ENCODE results near the gene CABP7. TPM values are rescaled to one million over a fixed set of nuclear protein-coding genes. Genes with fewer than 3 reads are reported as not detected.

CABP7 gene
- total RNA-seq, 1 experiment from 2014 or later = 0.06 TPM

DNA sequence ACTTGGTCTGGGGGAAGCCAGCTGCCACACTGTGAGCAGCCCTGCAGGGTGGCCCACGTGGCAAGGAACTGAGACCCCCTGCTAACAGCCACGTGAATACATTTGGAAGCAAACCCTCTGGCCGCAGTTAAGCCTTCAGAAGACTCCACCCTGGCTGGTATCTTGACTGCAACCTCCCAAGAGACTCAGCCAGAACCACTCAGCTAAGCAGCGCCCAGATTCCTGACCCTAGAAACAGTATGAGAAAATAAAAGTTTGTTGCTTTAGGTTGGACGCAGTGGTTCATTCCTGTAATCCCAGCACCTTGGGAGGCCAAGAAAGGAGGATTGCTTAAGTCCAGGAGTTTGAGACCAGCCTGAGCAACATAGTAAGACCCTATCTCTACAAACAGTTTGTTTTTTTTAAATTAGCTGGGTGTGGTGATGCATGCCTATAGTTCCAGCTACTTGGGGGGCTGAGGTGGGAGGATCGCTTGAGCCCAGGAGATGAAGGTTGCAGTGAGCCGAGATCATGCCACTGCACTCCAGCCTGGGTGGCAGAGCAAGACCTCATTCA is 38.3 kb downstream of the CABP7 start:
- Histone ChIP-seq H3K27me3 (no peaks in the 10 kb centered on the region), H3K4me3 (no peak overlapping the region)
- DNase-seq = no peak

DNA sequence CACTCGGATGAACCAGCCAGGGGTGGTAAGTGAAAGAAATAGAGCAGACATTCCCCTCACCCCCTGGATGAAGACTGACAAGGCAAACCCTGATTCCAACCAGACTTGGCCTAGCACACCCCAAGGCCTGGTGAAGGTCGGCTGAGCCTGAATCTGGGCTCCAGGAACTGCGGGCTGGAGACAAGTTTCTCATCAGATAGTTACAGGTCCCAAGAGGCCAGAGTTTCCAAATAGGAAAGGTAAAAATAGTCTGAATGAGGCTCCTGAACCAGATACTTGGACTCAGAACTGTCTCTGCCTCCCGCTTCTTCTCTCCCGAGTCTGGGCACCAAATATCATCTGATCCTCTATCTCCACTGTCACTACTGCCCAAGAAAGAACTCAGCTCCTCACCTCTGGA is 39.2 kb downstream of the CABP7 start:
- Histone ChIP-seq H3K27me3 (no peaks in the 10 kb centered on the region), H3K9me3 (replicated peaks) (no peaks in the 10 kb centered on the region), H3K36me3 (no peaks in the 10 kb centered on the region), H3K4me3 (no peak overlapping the region), H3K4me1 (no peaks in the 10 kb centered on the region), H3K27ac (no peak overlapping the region)
- DNase-seq = no peak

More for the DNA sequence above, 38.3 kb downstream of the CABP7 start:
- no peaks in the 10 kb centered on the region for H3K36me3 ChIP-seq
- H3K9me3 ChIP-seq (replicated peaks) = no peaks in the 10 kb centered on the region
- no peak overlapping the region for H3K27ac ChIP-seq
- H3K4me1 ChIP-seq = no peaks in the 10 kb centered on the region

DNA sequence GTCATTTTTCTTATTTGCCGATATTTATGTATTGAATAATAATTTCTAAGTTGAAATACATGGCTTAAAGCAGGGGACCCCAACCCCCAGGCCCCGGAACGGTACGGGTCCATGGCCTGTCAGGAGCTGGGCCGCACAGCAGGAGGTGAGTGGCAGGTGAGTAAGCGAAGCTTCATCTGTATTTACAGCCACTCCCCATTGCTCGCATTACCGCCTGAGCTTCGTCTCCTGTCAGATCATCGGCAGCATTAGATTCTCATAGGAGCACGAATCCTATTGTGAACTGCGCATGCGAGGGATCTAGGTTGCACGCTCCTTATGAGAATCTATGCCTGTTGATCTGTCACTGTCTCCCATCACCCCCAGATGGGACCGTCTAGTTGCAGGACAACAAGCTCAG is 42.5 kb downstream of the CABP7 start:
- Histone ChIP-seq H3K27me3 (no peaks in the 10 kb centered on the region), H3K4me3 (no peak overlapping the region), H3K4me1 (no peaks in the 10 kb centered on the region), H3K27ac (no peak overlapping the region), H3K9me3 (replicated peaks) (no peaks in the 10 kb centered on the region), H3K36me3 (no peaks in the 10 kb centered on the region)
- DNase-seq = no peak

DNA sequence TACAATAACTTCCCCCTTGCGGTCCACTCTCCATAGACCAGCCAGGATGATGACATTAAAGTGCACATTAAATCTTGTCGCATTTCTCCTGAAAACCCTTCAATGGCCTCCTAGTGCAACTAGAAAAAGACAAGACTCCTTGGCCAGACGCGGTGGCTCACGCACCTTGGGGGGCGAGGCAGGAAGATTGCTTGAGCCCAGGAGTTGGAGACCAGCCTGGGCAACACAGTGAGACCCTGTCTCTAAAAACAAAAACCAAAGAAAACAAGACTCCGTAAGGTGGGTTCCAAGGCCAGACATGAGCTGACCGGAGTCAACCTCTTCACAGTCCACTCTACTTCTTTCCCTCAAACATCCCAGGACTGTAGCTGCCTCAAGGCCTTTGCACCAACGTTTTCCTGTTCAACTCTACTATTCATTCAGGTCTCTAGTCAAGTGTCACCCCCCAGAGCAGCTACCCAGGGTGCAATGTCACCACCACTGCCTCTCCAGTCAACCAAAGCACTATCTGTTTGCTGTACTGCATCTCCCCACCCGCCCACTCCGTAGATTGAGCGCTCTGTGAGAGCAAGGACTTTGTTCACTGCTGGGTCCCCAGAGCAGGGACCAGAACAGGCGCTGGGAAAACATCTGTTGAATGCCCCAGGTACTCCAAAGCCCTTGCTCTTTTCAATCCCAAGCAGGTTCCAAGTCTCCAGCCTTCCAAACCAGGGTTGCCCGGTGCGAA is 46.3 kb downstream of the CABP7 start:
- H3K27ac ChIP-seq = peak overlapping the region; percentile 90; the same call in 1 of the 2 replicates
- no peaks in the 10 kb centered on the region for H3K4me1 ChIP-seq
- DNase-seq = no peak
- peaks cover 14% of the 10 kb centered on the region; the same call in 1 of the 2 replicates for H3K36me3 ChIP-seq
- peak overlapping the region; percentile 74 for H3K4me3 ChIP-seq
- no peaks in the 10 kb centered on the region for H3K9me3 ChIP-seq (replicated peaks)
- H3K27me3 ChIP-seq = no peaks in the 10 kb centered on the region

DNA sequence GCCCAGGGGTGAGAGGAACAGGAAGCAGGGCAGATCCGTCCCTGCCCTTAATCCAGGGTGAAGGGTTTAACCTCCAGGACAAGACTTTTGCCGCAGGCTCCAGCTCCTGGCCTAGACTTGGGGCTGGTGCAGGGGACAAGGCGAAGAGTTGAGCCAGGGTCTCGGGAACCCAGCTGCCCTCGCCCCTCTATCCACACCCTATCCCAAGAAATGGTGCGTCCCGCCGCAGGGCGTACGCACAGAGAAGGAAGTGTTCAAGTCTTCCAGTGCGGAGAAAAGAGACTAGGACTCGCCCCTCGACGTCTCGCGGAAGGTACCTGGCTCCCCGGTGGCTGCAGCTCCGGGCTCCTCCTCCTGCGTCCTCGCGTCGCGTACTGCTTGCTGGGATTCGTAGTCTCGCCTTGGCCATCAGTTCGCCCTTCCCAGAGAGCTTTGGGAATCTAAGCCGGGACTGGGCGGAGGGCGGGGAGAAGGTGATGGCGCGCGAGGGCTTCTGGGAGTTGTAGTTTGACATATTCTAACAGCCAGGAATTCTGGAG is 46.9 kb downstream of the CABP7 start, which contains the start of gene ZMAT5:
Gene ZMAT5 (minus strand): TSS at position 376 of the 539 bp plus-strand sequence. CDS start 18,463 bp downstream, outside the sequence.
- no peaks in the 10 kb centered on the region for H3K4me1 ChIP-seq
- no peaks in the 10 kb centered on the region for H3K27me3 ChIP-seq
- peak within 1 kb of the TSS; percentile 74 for H3K4me3 ChIP-seq
- DNase-seq = peak; percentile 96 to 97
- peak within 1 kb of the TSS; percentile 90 for H3K27ac ChIP-seq
- peaks cover 14% of the 10 kb centered on the region; the same call in 1 of the 2 replicates for H3K36me3 ChIP-seq
- H3K9me3 ChIP-seq (replicated peaks) = no peaks in the 10 kb centered on the region

DNA sequence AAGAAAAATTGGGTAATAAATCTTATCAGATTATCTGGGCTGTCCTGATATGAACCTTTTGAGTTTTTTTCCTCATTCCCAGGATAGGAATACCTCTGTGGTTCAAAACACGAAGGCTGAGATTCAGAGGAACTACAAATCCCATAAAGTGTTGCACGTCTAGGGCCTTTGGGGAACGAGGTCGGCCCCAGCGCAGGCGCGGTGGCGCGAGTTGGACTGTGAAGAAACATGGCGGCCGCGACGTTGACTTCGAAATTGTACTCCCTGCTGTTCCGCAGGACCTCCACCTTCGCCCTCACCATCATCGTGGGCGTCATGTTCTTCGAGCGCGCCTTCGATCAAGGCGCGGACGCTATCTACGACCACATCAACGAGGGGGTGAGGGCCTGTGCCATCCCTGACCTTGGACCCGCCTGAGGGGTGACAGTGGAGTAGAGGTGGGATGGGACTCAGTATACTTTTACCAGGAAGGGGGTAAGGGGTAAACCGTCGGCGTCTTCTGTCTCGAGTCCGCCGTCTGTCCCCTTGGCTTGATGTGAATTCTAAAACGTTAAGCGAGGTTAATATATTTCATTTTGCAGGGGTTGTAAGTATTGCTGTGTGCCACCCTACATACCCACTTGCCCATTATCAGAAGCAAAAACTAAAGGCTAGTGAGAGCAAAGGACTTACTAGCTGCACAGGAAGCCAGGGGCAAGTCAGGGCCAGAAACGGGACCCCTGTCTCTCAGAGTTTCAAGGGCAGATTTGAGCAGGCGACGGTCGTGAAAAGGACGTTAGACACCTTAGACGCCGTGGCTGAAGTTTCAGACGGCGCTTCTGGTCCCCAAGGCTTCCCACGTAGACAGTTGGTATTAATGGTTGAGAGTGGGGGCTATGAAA is 47.6 kb downstream of the CABP7 start, which contains the start of gene UQCR10:
Gene UQCR10 (plus strand): TSS at position 199 of the 881 bp plus-strand sequence. CDS start 30 bp downstream, at position 229.
- peaks cover 14% of the 10 kb centered on the region; the same call in 1 of the 2 replicates for H3K36me3 ChIP-seq
- no peaks in the 10 kb centered on the region for H3K9me3 ChIP-seq (replicated peaks)
- peak; percentile 92 to 93 for DNase-seq
- no peaks in the 10 kb centered on the region for H3K27me3 ChIP-seq
- H3K4me3 ChIP-seq = peak within 1 kb of the TSS; percentile 74
- H3K4me1 ChIP-seq = no peaks in the 10 kb centered on the region
- H3K27ac ChIP-seq = peak within 1 kb of the TSS; percentile 90

DNA sequence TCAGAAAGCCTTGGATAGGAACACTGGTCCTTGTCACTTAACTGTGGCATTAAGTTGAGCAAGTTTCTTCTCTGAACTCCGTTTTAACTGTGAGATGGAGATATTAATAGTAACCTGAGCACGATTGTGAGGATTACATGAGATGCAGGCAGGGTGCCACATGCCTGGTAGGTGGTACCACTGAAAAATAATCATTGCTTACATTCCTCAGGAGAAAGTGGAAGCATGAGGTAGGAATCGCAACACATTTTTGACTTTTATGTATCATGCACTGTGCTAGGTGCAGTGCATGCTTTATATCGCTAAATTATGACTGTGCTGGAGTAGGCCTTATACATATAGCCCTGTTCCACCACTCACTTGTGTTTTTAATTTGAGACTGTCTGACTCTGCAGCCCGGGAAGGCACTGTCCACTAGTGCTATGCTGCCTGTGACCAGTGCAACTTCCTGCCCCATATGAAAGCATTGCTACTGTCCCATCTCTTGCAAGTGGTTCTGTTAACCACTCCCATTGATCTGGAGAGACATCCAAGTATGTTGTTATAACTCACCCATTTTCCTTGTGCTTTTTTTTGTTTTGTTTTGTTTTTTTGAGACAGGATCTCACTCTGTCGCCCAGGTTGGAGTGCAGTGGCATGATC is 48.4 kb downstream of the CABP7 start:
- no peaks in the 10 kb centered on the region for H3K4me1 ChIP-seq
- peak overlapping the region; percentile 90; the same call in 1 of the 2 replicates for H3K27ac ChIP-seq
- DNase-seq = no peak

DNA sequence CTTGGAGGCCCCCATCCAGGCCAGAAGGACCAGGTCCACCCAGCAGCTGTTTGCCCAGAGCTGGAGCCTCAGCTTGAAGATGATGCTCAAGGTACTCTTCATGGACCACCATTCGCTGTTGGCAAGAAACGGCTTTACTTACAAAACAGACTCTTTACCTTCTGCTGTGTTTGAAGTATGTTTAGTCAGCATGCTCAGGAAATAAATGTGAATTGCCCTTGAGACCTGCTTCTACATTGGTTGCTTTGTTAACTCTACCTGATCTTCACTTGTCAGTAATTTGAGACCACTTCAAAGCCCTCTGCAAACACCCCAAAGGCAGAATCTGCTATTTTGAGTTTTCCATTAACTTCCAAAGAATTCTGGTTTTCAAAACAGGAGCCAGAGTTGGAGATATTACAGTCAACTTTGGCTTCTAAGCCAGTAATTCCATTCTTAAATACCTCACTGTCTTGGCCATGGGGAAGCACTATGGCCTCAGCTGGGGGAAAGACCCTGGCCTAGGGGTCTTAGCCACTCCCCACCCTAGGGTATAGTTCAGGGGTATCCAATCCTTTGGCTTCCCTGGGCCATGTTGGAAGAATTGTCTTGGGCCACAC is 50.0 kb downstream of the CABP7 start:
- H3K36me3 ChIP-seq = peaks cover 14% of the 10 kb centered on the region; the same call in 1 of the 2 replicates
- no peak for DNase-seq
- H3K4me1 ChIP-seq = no peaks in the 10 kb centered on the region
- H3K27ac ChIP-seq = no peak overlapping the region
- H3K9me3 ChIP-seq (replicated peaks) = no peaks in the 10 kb centered on the region
- H3K27me3 ChIP-seq = no peaks in the 10 kb centered on the region
- no peak overlapping the region for H3K4me3 ChIP-seq

More for the DNA sequence above, 48.4 kb downstream of the CABP7 start:
- H3K27me3 ChIP-seq = no peaks in the 10 kb centered on the region
- H3K36me3 ChIP-seq = peaks cover 14% of the 10 kb centered on the region; the same call in 1 of the 2 replicates
- no peaks in the 10 kb centered on the region for H3K9me3 ChIP-seq (replicated peaks)
- H3K4me3 ChIP-seq = peak overlapping the region; percentile 74

DNA sequence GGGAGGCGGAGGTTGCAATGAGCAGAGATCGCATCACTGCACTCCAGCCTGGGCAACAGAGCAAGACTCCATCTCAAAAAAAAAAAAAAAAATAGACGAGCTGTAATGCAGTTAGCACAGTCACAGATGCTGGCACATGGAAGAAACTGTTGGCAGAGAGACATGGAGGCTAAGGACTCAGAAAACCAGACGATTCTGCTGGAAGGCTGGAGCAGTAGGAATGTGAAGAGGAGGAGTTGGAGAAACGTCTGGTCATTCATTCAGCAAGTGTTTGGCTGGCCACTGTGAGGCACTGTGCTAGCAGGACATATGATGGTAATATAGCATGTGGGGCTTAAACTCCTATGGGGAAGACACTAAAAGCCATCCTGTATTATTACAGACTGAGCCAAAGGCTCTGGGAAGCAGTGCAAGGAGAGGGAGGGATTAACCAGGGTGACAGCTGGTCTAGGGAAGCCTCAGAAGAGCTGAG is 52.4 kb downstream of the CABP7 start:
- no peak overlapping the region for H3K27ac ChIP-seq
- no peaks in the 10 kb centered on the region for H3K9me3 ChIP-seq (replicated peaks)
- no peaks in the 10 kb centered on the region for H3K27me3 ChIP-seq
- H3K4me1 ChIP-seq = no peaks in the 10 kb centered on the region
- peak; percentile 57 to 78 for DNase-seq
- H3K4me3 ChIP-seq = no peak overlapping the region
- peaks cover 14% of the 10 kb centered on the region; the same call in 1 of the 2 replicates for H3K36me3 ChIP-seq

DNA sequence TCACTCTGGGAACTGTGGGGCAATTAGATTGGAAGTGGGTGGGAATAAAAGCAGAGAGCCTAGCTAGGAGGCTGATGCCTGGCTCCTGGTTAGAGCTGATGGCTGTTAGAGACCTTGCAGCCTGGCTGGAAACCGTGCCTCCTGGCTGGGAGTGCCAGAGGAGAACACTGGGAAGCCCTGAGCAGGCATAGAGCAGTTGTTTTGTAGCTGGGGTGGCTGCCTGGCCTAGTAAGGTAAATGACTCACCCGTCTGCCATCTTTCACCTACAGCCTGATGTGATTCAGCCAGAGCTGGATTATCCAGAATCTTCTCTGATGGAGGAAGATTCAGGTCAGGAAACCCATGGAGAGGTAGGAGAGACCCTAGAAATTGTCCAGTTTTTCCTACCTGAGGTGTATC is 53.4 kb downstream of the CABP7 start:
- Histone ChIP-seq H3K4me3 (no peak overlapping the region), H3K36me3 (peaks cover 14% of the 10 kb centered on the region; the same call in 1 of the 2 replicates), H3K4me1 (peaks cover 1% of the 10 kb centered on the region; the same call in 1 of the 2 replicates), H3K27ac (no peak overlapping the region), H3K27me3 (no peaks in the 10 kb centered on the region), H3K9me3 (replicated peaks) (no peaks in the 10 kb centered on the region)
- no peak for DNase-seq

DNA sequence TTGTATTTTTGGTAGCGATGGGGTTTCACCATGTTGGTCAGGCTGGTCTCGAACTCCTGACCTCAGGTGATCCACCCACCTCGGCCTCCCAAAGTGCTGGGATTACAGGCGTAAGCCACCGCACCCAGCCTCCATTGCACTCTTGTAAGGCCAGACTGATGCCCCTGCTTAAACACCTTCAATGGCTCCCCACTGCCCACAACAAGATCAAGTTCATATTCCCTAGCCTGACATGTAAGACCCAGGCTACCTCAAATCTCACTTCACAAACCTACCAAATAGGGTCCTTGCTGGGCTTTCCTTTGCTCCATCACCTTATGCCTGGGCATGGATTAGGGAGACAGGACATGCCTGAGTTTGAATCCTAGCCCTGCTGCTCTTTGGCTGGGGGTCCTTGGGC is 60.4 kb downstream of the CABP7 start:
- no peaks in the 10 kb centered on the region for H3K27me3 ChIP-seq
- H3K4me1 ChIP-seq = peaks cover 27% of the 10 kb centered on the region
- no peaks in the 10 kb centered on the region for H3K36me3 ChIP-seq
- no peak overlapping the region for H3K4me3 ChIP-seq
- H3K9me3 ChIP-seq (replicated peaks) = no peaks in the 10 kb centered on the region
- H3K27ac ChIP-seq = peak overlapping the region; percentile 86
- no peak for DNase-seq

DNA sequence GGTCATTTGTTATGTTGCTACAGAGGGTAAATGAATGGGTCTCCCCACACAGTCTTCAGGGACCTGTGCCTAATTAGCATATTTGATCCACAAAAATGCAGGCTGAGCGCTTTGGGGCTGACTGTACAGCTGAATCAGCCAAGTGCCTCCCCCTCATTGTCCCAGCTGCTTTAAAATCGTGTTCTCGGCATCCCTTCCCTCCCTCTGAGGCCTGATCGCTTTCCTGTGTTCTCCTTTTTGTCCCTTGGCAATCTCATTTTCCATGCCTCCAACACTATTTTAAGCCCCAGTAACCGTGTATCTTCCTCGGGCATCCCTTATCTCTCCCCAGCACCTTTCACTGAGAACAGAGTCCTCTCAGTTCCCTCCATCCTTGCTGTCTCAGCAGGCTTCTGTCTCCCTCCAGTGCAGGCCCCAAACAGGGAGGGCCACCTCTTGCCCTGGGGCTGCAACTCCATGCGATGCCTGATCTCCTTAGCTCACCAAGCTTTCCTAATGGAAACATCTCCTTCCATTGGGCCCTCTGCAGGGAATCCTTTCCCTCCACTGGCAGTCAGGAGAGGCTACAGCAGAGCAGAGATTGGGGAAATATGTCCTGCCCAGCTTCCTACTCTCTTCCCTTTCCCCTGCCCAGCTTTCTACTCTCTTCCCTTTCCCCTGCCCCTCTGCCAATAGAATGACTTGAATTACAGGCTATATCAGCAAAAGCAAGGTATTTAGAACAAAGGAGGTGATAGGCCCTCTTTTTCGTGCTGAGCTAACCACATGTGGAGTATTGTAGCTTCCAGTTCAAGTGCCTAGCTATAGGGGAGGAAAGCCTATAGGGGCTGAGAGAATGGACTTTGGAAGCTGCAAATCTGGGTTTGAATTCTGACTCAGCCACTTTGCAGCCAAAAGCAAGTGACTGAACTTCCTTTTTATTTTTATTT is 61.2 kb downstream of the CABP7 start:
- Histone ChIP-seq H3K4me1 (peaks cover 27% of the 10 kb centered on the region), H3K36me3 (no peaks in the 10 kb centered on the region), H3K4me3 (peak overlapping the region; percentile 5; the same call in 1 of the 2 replicates), H3K9me3 (replicated peaks) (no peaks in the 10 kb centered on the region), H3K27ac (peak overlapping the region; percentile 86), H3K27me3 (no peaks in the 10 kb centered on the region)
- peak; percentile 55 to 69 for DNase-seq

Measured in SJCRH30 (cell line).